Liver (tissue), 9 donors: ENCODE results near the gene OR8H1. TPM values are rescaled to one million over a fixed set of nuclear protein-coding genes. Genes with fewer than 3 reads are reported as not detected.

ENCODE experiments used
- DNase-seq: peaks from one replicate; pipeline ENCODE4 v3.0.0-alpha.2; 2017; ENCODE audit warnings: low spot score
- H3K27ac ChIP-seq, 2 donors: one replicate each; pipeline ENCODE4 v1.7.0; 2013; ENCODE audit warnings: inconsistent platforms in 2 of 2, low read length in 2 of 2, control low read depth in 1 of 2, low read depth in 1 of 2, mild to moderate bottlenecking in 1 of 2
- H3K27me3 ChIP-seq, 4 donors: one replicate each; pipeline versions ENCODE4 v1.6.1 to v1.7.0; 2013; ENCODE audit warnings: low read length in 3 of 4, inconsistent platforms in 1 of 4, mild to moderate bottlenecking in 1 of 4, moderate library complexity in 1 of 4; ENCODE audit not compliant: control insufficient read depth in 4 of 4, insufficient read depth in 4 of 4
- H3K36me3 ChIP-seq, 4 donors: one replicate each; pipeline versions ENCODE4 v1.6.1 to v1.7.0; 2013; ENCODE audit warnings: low read length in 3 of 4, mild to moderate bottlenecking in 3 of 4, low read depth in 1 of 4, moderate library complexity in 1 of 4; ENCODE audit not compliant: control insufficient read depth in 4 of 4, insufficient read depth in 3 of 4
- H3K4me1 ChIP-seq, 4 donors: one replicate each; pipeline versions ENCODE4 v1.6.1 to v1.7.0; 2013; ENCODE audit warnings: low read length in 3 of 4, mild to moderate bottlenecking in 3 of 4, moderate library complexity in 1 of 4; ENCODE audit not compliant: control insufficient read depth in 4 of 4, insufficient read depth in 4 of 4
- H3K4me3 ChIP-seq, 3 donors: one replicate each; pipeline versions ENCODE4 v1.6.1 to v1.7.0; 2013; ENCODE audit warnings: low read length in 3 of 3, control low read depth in 1 of 3, low read depth in 1 of 3, mild to moderate bottlenecking in 1 of 3
- H3K9ac ChIP-seq, 2 donors: one replicate each; pipeline ENCODE4 v1.7.0; 2013; ENCODE audit warnings: low read length in 2 of 2, mild to moderate bottlenecking in 2 of 2, moderate library complexity in 2 of 2, control low read depth in 1 of 2, low read depth in 1 of 2
- H3K9me3 ChIP-seq, 4 donors: one replicate each; pipeline versions ENCODE4 v1.6.1 to v1.7.0; 2013; ENCODE audit warnings: low read length in 3 of 4; ENCODE audit not compliant: control insufficient read depth in 4 of 4
- EGR1 ChIP-seq, 2 donors: IDR thresholded peaks; 2 replicates each; pipeline ENCODE4 v1.6.1; 2016 to 2018; ENCODE audit warnings: antibody characterized with exemption in 2 of 2, low read depth in 2 of 2
- FOXA1 ChIP-seq: IDR thresholded peaks from 2 replicates; pipeline ENCODE4 v1.6.1; 2016; ENCODE audit warnings: antibody characterized with exemption
- FOXA2 ChIP-seq: IDR thresholded peaks from 2 replicates; pipeline ENCODE4 v1.6.1; 2016; ENCODE audit warnings: antibody characterized with exemption
- GABPA ChIP-seq, 2 donors: IDR thresholded peaks in 1 of 2; conservative IDR thresholded peaks in 1 of 2; 2 replicates each; pipeline ENCODE4 v1.6.1; 2016; ENCODE audit warnings: antibody characterized with exemption in 2 of 2, mild to moderate bottlenecking in 1 of 2, moderate library complexity in 1 of 2
- HNF4A ChIP-seq, 2 donors: conservative IDR thresholded peaks; 2 replicates each; pipeline ENCODE4 v1.6.1; 2016; ENCODE audit warnings: antibody characterized with exemption in 2 of 2, mild to moderate bottlenecking in 2 of 2
- HNF4G ChIP-seq: IDR thresholded peaks from 2 replicates; pipeline ENCODE4 v1.6.1; 2016; ENCODE audit warnings: antibody characterized with exemption
- JUND ChIP-seq, 2 donors: IDR thresholded peaks; 2 replicates each; pipeline ENCODE4 v1.6.1; 2016; ENCODE audit warnings: antibody characterized with exemption in 2 of 2
- NR2F2 ChIP-seq: IDR thresholded peaks from 2 replicates; pipeline ENCODE4 v1.6.1; 2016; ENCODE audit warnings: antibody characterized with exemption
- RAD21 ChIP-seq, 2 donors: IDR thresholded peaks; 2 replicates each; pipeline ENCODE4 v1.6.1; 2016; ENCODE audit warnings: antibody characterized with exemption in 2 of 2, mild to moderate bottlenecking in 2 of 2
- RXRA ChIP-seq, 2 donors: IDR thresholded peaks; 2 replicates each; pipeline ENCODE4 v1.6.1; 2017 to 2018; ENCODE audit warnings: antibody characterized with exemption in 2 of 2, mild to moderate bottlenecking in 1 of 2
- SP1 ChIP-seq: IDR thresholded peaks from 2 replicates; pipeline ENCODE4 v1.6.1; 2018; ENCODE audit warnings: antibody characterized with exemption, mild to moderate bottlenecking
- TAF1 ChIP-seq: conservative IDR thresholded peaks from 2 replicates; pipeline ENCODE4 v1.6.1; 2016; ENCODE audit warnings: antibody characterized with exemption, mild to moderate bottlenecking
- YY1 ChIP-seq: IDR thresholded peaks from 2 replicates; pipeline ENCODE4 v1.6.1; 2016; ENCODE audit warnings: antibody characterized with exemption, mild to moderate bottlenecking
- WGBS: extraction: QIAGEN DNeasy Blood & Tissue Kit; methylation state at CpG from one replicate; pipeline ENCODE4 v1.1.7; 2013; 5-methylcytosine and 5-hydroxymethylcytosine counted together
- polyA plus RNA-seq, 2 donors: library from polyadenylated mRNA; stranded (reverse) in 1 of 2; unstranded in 1 of 2; fragments of 200-250 nt in 1 of 2; fragments of >200 nt in 1 of 2; fragmentation: Nextera tagmentation in 1 of 2; extraction: Ambion mirVana in 1 of 2; gene quantifications; one replicate each; pipeline versions ENCODE4 v1.2.1 to v1.2.3, GENCODE V29; 2013 to 2015
- total RNA-seq, 2 donors: library from RNA; depleted of rRNA; stranded (reverse); fragments of >200 nt; gene quantifications; one replicate each; pipeline ENCODE4 v1.2.3, GENCODE V29; 2014
- TF ChIP-seq, protein P1 (sequence below): fragments of 150-350 bp; IDR thresholded peaks from 2 replicates; pipeline ENCODE4 v1.5.1; 2017; ENCODE audit warnings: improper control_type of control experiment, low read depth, low read length; ENCODE audit not compliant: missing input control
- TF ChIP-seq, protein P2 (sequence below): IDR thresholded peaks from 2 replicates; pipeline ENCODE4 v1.6.1; 2016; ENCODE audit warnings: antibody characterized with exemption
- TF ChIP-seq, protein P3 (sequence below): IDR thresholded peaks from 2 replicates; pipeline ENCODE4 v1.6.1; 2016; ENCODE audit warnings: antibody characterized with exemption
- donor health status: healthy.
- donor health status: healthy.
- donor health status: healthy.
- donor health status: healthy.
- donor health status: healthy.

Gene OR8H1
- total and polyA plus RNA-seq, 4 donors = not detected

DNA sequence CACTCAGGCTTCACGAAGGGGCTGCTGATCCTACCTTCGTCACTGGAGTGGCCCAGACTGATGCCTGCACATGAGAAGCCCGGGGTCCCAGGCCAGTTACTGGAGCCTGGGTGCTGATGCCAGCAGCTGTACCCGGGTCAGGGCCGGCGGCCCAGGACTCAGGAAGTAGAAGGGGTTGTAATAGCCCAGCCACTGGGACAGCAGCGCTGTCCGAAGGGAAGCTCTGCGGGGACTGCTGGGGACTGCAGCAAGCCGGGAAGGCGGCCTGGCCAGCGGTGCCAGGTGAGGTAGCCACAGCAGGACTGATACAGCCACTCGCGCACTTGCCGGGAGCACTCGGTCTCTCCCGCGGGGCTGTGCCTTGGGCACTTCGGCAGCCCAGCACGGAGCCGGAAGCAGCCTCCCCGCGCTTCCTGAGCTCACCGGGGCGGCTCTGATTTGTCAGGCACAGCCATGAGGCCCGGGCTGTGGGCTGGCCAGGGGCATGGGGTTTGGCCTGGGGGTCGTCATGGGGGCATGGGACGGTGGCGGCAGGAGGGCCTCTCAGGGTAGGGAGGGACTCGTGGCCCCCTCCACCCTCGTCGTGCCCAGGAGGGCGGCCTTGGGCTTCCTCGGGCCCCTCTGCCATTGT is 39.9 kb upstream of the OR8H1 start:
- no peak for TF ChIP-seq EGR1 (IDR thresholded peaks at IDR 0.05; ENCODE audit: low read depth in 2 of 2)
- TF ChIP-seq HNF4A (conservative IDR thresholded peaks at IDR 0.05) = no peak
- no peak for TF ChIP-seq NR2F2
- DNase-seq = no peak
- WGBS = 85% methylated on average over 34 of the region's 34 CpGs

DNA sequence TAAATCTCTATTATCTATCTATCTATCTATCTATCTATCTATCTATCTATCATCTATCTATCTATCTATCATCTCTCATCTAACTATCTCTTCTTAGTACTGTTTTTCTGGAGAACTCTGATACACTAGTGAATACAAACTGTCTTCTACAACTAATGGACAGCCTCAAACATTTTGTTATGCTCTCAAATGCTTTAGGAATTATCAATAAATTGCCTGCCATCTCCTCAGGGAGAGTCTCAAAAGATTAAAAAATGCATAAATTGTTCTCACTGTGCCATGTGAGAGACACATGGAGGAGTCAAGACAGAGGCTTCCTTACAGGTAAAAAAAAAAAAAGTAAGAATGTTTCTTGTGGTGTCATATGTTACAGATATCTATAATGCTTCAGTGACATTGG is 22.8 kb upstream of the OR8H1 start, which contains the start of gene OR8K3:
OR8K3 (plus strand) TSS at position 301 of the 400 bp plus-strand sequence. CDS start 3,163 bp downstream, outside the sequence.
- H3K9me3 ChIP-seq = no peaks in the 10 kb centered on the region
- no peaks in the 10 kb centered on the region for H3K36me3 ChIP-seq
- no peaks in the 10 kb centered on the region for H3K4me1 ChIP-seq
- no peaks in the 10 kb centered on the region for H3K27me3 ChIP-seq
- TF ChIP-seq GABPA (IDR thresholded peaks at IDR 0.05 in 1 of 2, conservative IDR thresholded peaks at IDR 0.05 in 1 of 2) (no peak), SP1 (no peak), FOXA2 (no peak), HNF4G (no peak), RAD21 (IDR thresholded peaks at IDR 0.05) (no peak), JUND (IDR thresholded peaks at IDR 0.05) (no peak), NR2F2 (no peak), RXRA (IDR thresholded peaks at IDR 0.05) (no peak), HNF4A (conservative IDR thresholded peaks at IDR 0.05) (no peak), YY1 (no peak), EGR1 (IDR thresholded peaks at IDR 0.05; ENCODE audit: low read depth in 2 of 2) (no peak), FOXA1 (no peak), TAF1 (no peak)
- TF ChIP-seq, protein P1, sequence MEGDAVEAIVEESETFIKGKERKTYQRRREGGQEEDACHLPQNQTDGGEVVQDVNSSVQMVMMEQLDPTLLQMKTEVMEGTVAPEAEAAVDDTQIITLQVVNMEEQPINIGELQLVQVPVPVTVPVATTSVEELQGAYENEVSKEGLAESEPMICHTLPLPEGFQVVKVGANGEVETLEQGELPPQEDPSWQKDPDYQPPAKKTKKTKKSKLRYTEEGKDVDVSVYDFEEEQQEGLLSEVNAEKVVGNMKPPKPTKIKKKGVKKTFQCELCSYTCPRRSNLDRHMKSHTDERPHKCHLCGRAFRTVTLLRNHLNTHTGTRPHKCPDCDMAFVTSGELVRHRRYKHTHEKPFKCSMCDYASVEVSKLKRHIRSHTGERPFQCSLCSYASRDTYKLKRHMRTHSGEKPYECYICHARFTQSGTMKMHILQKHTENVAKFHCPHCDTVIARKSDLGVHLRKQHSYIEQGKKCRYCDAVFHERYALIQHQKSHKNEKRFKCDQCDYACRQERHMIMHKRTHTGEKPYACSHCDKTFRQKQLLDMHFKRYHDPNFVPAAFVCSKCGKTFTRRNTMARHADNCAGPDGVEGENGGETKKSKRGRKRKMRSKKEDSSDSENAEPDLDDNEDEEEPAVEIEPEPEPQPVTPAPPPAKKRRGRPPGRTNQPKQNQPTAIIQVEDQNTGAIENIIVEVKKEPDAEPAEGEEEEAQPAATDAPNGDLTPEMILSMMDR = no peak
- TF ChIP-seq, protein P2, sequence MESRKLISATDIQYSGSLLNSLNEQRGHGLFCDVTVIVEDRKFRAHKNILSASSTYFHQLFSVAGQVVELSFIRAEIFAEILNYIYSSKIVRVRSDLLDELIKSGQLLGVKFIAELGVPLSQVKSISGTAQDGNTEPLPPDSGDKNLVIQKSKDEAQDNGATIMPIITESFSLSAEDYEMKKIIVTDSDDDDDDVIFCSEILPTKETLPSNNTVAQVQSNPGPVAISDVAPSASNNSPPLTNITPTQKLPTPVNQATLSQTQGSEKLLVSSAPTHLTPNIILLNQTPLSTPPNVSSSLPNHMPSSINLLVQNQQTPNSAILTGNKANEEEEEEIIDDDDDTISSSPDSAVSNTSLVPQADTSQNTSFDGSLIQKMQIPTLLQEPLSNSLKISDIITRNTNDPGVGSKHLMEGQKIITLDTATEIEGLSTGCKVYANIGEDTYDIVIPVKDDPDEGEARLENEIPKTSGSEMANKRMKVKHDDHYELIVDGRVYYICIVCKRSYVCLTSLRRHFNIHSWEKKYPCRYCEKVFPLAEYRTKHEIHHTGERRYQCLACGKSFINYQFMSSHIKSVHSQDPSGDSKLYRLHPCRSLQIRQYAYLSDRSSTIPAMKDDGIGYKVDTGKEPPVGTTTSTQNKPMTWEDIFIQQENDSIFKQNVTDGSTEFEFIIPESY = no peak
- TF ChIP-seq, protein P3, sequence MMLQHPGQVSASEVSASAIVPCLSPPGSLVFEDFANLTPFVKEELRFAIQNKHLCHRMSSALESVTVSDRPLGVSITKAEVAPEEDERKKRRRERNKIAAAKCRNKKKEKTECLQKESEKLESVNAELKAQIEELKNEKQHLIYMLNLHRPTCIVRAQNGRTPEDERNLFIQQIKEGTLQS = no peak
- no peak within 1 kb of the TSS for H3K9ac ChIP-seq
- H3K27ac ChIP-seq = no peak within 1 kb of the TSS
- H3K4me3 ChIP-seq = no peak within 1 kb of the TSS
- no peak for DNase-seq

More for the DNA sequence above, 39.9 kb upstream of the OR8H1 start:
- H3K27ac ChIP-seq = no peak overlapping the region
- no peak overlapping the region for H3K4me3 ChIP-seq
- no peaks in the 10 kb centered on the region for H3K4me1 ChIP-seq
- no peaks in the 10 kb centered on the region for H3K36me3 ChIP-seq
- no peaks in the 10 kb centered on the region for H3K27me3 ChIP-seq
- peaks cover 0 to 2% (median 0%) of the 10 kb centered on the region in 4 donors for H3K9me3 ChIP-seq
- no peak overlapping the region for H3K9ac ChIP-seq
